Measurements from ENCODE around the gene DAP.

DNA sequence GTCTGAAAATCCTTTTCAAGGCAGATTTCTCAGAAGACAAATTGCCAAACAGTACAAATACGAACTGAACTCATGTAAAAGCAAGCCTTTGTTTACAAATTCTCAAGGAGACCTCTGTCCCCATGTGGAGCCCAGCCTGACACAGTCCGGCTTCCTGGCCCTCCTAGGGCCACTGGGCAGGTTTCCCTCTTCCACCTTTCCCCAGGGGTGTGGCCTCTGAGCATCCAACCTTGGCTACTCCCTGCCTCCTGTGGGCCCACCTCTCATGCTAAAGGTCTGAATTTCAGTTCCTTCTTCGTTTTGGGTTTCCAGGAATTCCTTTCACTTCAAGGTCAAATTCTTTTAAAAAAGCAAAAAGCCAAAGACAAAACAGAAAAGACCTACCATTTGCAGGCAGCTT is 10.1 kb downstream of the DAP start:
- TF ChIP-seq CTCF (IDR thresholded peaks at IDR 0.05) (no peak), POLR2A (IDR thresholded peaks at IDR 0.05) (no peak)
